HG02852 (cell line): ENCODE measurements around the gene TBCK.

Experiments used
- ATAC-seq: cut with Tn5 transposase; IDR thresholded peaks from one replicate; pipeline ENCODE4 v1.9.1; 2021; ENCODE audit warnings: mild to moderate bottlenecking, moderate library complexity; ENCODE audit not compliant: unreplicated experiment

Gene TBCK

DNA sequence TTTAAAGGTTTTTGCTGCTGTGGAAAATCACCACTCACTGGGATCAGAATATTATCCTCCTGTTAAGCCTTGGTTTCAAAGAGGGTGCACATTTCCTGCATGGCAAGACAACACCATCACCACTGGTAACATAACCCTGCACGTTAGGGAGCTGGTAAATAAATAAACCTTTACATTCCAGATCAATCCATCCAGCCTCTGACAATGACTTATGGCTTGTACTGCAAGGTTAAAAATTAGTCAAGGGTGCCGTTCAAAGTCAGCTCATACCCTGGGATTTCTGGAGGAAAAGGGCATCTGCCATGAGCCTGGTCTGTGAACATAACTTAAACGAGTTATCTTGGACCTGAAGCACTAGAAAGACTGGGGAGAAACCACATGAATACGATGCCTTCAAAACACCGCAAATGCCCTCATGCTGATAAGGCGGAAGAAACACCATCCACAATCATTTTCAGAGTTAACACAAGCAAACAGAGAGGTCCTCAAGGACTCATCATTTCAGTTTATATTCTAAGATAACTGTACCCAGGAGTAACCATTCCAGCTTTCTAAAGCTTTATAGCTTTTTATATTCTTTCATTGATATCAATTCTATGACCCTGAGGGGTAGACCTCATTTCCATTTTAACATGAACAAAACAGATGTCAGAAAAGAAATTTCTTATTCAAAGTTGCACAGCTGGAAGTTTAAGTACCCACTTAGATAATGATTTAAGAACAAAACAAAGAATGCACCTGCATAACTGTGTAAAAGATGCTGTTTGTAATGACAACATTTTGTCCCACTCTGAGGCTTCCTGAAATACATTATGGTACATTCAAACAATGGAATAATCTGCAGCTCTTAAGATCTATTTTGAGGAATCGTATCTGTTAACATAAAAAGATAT is 317.6 kb downstream of the TBCK start:
- no peak for ATAC-seq

DNA sequence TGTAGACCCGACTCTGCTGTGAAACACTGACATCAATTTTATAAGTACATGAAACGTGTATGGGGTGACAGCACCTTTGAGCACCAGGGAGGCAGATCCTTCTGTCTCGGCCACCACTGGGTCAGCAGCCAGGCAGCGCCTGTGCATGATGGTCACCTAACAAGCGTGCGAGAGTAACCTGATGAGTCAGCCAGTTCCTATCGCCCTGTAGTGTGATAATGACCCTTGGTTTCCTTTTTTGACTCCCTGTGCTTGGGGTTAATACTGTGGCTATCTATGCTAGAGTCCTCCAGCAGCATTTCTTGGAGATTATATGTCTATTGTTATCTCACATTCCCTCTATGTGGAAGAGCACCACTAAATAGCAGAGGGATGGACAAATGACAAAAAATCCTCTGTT is 319.2 kb downstream of the TBCK start:
- no peak for ATAC-seq

DNA sequence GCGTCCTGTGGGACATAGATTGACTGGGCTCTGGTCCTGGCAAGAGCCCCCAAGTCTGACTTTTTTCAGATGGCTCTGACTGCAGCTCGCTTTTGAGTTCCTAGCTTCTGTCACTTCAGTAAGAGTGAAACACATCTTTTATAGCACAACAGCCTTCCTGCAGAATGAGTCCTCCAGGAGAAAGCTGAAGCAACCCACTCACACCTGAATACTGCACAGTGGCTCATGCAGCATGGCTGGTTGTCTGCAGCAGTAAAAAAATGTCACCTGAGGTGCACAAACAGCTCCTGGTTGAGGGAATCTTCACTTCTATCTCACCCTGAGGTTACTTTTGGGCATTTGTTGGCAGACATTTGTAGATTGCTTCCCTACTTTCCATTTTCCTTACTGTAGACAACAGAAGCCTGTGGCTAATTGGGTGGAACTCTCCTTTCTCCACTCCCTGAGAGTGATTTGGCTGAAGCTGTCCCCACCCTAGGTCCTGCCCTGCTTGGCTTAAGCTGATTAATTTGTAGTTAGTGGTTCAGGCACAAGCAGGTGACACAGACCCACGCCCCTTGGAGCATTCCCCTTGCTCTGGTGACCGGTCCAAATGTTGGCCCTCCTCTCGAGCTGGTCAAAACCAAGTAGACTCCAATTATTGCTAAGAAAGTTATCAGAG is 321.0 kb downstream of the TBCK start:
- ATAC-seq, result no peak

DNA sequence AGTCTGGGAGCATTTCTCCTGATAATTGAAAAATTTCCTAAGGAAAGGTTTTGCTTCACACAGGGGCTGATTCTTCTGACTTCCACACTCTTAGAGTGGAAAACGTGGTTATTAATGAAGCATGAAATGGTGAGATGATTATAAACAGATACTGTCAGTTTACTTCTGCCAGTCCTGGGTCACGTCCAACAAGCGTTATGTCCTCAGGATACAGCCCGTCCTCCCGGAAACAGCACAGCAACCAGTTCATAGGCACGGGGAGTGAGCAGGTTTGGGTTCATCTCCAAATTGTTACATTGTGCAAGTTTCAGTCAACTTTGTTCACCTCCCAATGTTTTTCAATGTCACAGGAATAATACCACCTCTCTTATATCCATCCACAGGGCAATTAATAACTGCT is 321.9 kb downstream of the TBCK start:
- no peak for ATAC-seq

- no peak for ATAC-seq
Observed at GRCh38 chr4:105992641-105993305, 323.2 kb downstream of the TBCK start.

GRCh38 chr4:105991726-105992125 is 324.3 kb downstream of the TBCK start:
- no peak for ATAC-seq
